AG09319 (cell line): ENCODE data around the gene KLF6.

ENCODE experiments used
- DNase-seq: peaks from one replicate; pipeline ENCODE4 v3.0.0-alpha.2; 2010; ENCODE audit warnings: low read depth; ENCODE audit errors: extremely low read depth
- CTCF ChIP-seq: IDR thresholded peaks from 2 replicates; pipeline ENCODE4 v1.5.1; 2011; ENCODE audit warnings: low read depth, mild to moderate bottlenecking, inconsistent platforms, low read length, moderate library complexity

The KLF6 gene

GRCh38 chr10:3759397-3759796 lies 25.6 kb downstream of the KLF6 start:
- no peak for DNase-seq
- no peak for TF ChIP-seq CTCF

GRCh38 chr10:3758491-3758970 lies 26.5 kb downstream of the KLF6 start:
- DNase-seq = no peak

GRCh38 chr10:3757638-3758490 lies 27.1 kb downstream of the KLF6 start:
- no peak for TF ChIP-seq CTCF
- DNase-seq = no peak

More at GRCh38 chr10:3758491-3758970, 26.5 kb downstream of the KLF6 start:
- no peak for TF ChIP-seq CTCF

- no peak for DNase-seq
- TF ChIP-seq CTCF = no peak
Observed at GRCh38 chr10:3757250-3757637, 27.8 kb downstream of the KLF6 start.

- no peak for DNase-seq
- no peak for TF ChIP-seq CTCF
Observed at GRCh38 chr10:3756360-3756740, 28.7 kb downstream of the KLF6 start.

- no peak for TF ChIP-seq CTCF
- DNase-seq = no peak
Observed at GRCh38 chr10:3755440-3756359, 29.3 kb downstream of the KLF6 start.
